Hematopoietic multipotent progenitor cell treated with erythropoietin and hydrocortisone succinate and interleukin-3 and kit ligand, for 8 days (in vitro differentiated cells): ENCODE results near the gene PRPSAP1.
"Not testable (repeated sequence)": the region's sequence is repeated elsewhere in the genome, so short reads cannot be mapped to it uniquely, and the experiment has no call there.

Experiments used
- DNase-seq: peaks from one replicate; pipeline ENCODE4 v3.0.0-alpha.2; 2015

PRPSAP1 gene

GRCh38 chr17:76276069-76276431, 77.7 kb downstream of the PRPSAP1 start:
- no peak for DNase-seq

GRCh38 chr17:76275382-76276068, 78.2 kb downstream of the PRPSAP1 start:
- no peak for DNase-seq

GRCh38 chr17:76274112-76274956, 79.4 kb downstream of the PRPSAP1 start:
- no peak for DNase-seq

GRCh38 chr17:76273445-76274111, 80.1 kb downstream of the PRPSAP1 start:
- DNase-seq, result no peak

- no peak for DNase-seq
Measured at GRCh38 chr17:76272541-76273444, 80.9 kb downstream of the PRPSAP1 start.

GRCh38 chr17:76271669-76272540, 81.8 kb downstream of the PRPSAP1 start:
- no peak for DNase-seq

GRCh38 chr17:76270770-76271668, 82.7 kb downstream of the PRPSAP1 start:
- DNase-seq, result no peak

- DNase-seq, result no peak
Measured at GRCh38 chr17:76270127-76270592, 83.6 kb downstream of the PRPSAP1 start.

- DNase-seq, result peak; percentile 21
Measured at GRCh38 chr17:76268991-76269981, 84.4 kb downstream of the PRPSAP1 start.

GRCh38 chr17:76268015-76268749, 85.5 kb downstream of the PRPSAP1 start:
- DNase-seq, result peak; percentile 55

- DNase-seq, result not testable (repeated sequence)
Measured at GRCh38 chr17:76267581-76268001, 86.1 kb downstream of the PRPSAP1 start.

- no peak for DNase-seq
Measured at GRCh38 chr17:76267051-76267576, 86.6 kb downstream of the PRPSAP1 start.

- DNase-seq, result peak; percentile 24
Measured at GRCh38 chr17:76266244-76266938, 87.3 kb downstream of the PRPSAP1 start.

- peak; percentile 39 for DNase-seq
Measured at GRCh38 chr17:76265624-76266243, 88.0 kb downstream of the PRPSAP1 start.

GRCh38 chr17:76264755-76265623, 88.7 kb downstream of the PRPSAP1 start, which contains the start of gene UBALD2:
UBALD2 (plus strand) TSS chr17:76265348; CDS start chr17:76265506, 158 bp downstream.
- DNase-seq, result peak; percentile 98

- DNase-seq, result no peak
Measured at GRCh38 chr17:76264425-76264754, 89.3 kb downstream of the PRPSAP1 start.
